Mesangial cell (primary cell): ENCODE measurements around the gene ZNF750. TPM values are rescaled to one million over a fixed set of nuclear protein-coding genes. Genes with fewer than 3 reads are reported as not detected.

Experiments
- total RNA-seq: library from RNA; depleted of rRNA; stranded (reverse); fragments of >200 nt; gene quantifications from 2 replicates; pipeline ENCODE4 v1.2.3, GENCODE V29; 2015

The ZNF750 gene
- not detected in 2 replicates for total RNA-seq

GRCh38 chr17:82839617-82840292 is at the start of gene ZNF750:
ZNF750 (minus strand) TSS chr17:82840022; CDS start chr17:82832454, 7,568 bp downstream.

Other genes with a start within 250 kb of the ZNF750 start
- 71.7 and 72.5 TPM in 2 replicates for gene WDR45B, start 191.6 kb downstream of the ZNF750 start, total RNA-seq
- 4.2 and 10.6 TPM in 2 replicates for gene RAB40B, start 141.3 kb downstream of the ZNF750 start, total RNA-seq
- 18.3 and 28.0 TPM in 2 replicates for gene FN3KRP, start 123.3 kb downstream of the ZNF750 start, total RNA-seq
- 1.6 and 7.7 TPM in 2 replicates for gene FN3K, start 104.4 kb downstream of the ZNF750 start, total RNA-seq
- 56.7 and 67.9 TPM in 2 replicates for gene TBCD, start 88.0 kb downstream of the ZNF750 start, total RNA-seq
- 22.2 and 78.3 TPM in 2 replicates for gene METRNL, start 239.6 kb upstream of the ZNF750 start, total RNA-seq